ENCODE data around the gene CPA4.

GRCh38 chr7:130338233-130338632, 45.3 kb downstream of the CPA4 start:
- no peak for TF ChIP-seq CTCF (IDR thresholded peaks at IDR 0.05; ENCODE audit: low read depth, low read length)
- TF ChIP-seq POLR2A (IDR thresholded peaks at IDR 0.05; ENCODE audit: extremely low read depth, insufficient read length) = no peak
